Measurements from ENCODE around the gene CRYGN. TPM values are rescaled to one million over a fixed set of nuclear protein-coding genes. Genes with fewer than 3 reads are reported as not detected.

Gene CRYGN
- total and polyA plus RNA-seq, 2 experiments from 2014 or later: 0.59 to 1.5 TPM

- TF ChIP-seq CREB1 (CRISPR knock-in tag; IDR thresholded peaks at IDR 0.05; ENCODE audit: low read depth): no peak
- TF ChIP-seq REST (IDR thresholded peaks at IDR 0.05; ENCODE audit: unreplicated experiment): no peak
- TF ChIP-seq ZNF331 (CRISPR knock-in tag; IDR thresholded peaks at IDR 0.05; ENCODE audit: low read depth): no peak
- no peak for TF ChIP-seq EZH2 (IDR thresholded peaks at IDR 0.05; ENCODE audit: low read depth, unreplicated experiment)
These were observed 54.9 kb downstream of the CRYGN start (continued) for GRCh38 chr7:151384776-151385625.

DNA sequence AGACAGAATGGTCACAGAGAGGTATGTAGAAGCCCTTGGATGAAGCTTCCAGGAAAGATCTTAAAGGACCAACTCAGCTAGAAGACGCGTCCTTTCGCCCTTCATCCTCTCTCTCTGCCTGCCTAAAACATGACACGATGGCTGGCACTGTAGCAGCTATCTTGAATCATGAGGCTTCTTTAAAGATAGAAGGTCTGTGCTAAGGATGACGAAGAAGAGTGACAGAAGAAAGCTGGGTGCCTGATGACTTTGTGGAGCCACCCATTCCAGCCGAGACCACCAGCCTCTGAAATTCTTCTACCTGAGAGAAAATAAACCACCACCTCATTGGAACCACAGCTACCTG is 55.6 kb downstream of the CRYGN start:
- Histone ChIP-seq H3K79me2 (replicated peaks; ENCODE audit: insufficient read depth) (no peaks in the 10 kb centered on the region), H3K27me3 (ENCODE audit: insufficient read depth) (peaks cover 26% of the 10 kb centered on the region), H3K36me3 (ENCODE audit: insufficient read depth) (no peaks in the 10 kb centered on the region; the same call in 1 of the 2 replicates), H3K27ac (ENCODE audit: low read depth) (no peak overlapping the region), H4K20me1 (replicated peaks; ENCODE audit: insufficient read depth) (no peaks in the 10 kb centered on the region), H3F3A (replicated peaks; ENCODE audit: low read depth) (peaks cover 12% of the 10 kb centered on the region; the same call in 1 of the 2 replicates), H3K9me2 (ENCODE audit: insufficient read depth) (no peaks in the 10 kb centered on the region), H2AFZ (no peak overlapping the region), H3K4me3 (no peak overlapping the region), H3K4me2 (no peak overlapping the region), H3K4me1 (ENCODE audit: insufficient read depth) (peaks cover 18% of the 10 kb centered on the region)
- H3K36me3 Mint-ChIP-seq (ENCODE audit: low read depth): peaks cover 4% of the 10 kb centered on the region; the same call in 1 of the 3 replicates
- H3K4me1 Mint-ChIP-seq: peaks cover 18% of the 10 kb centered on the region
- no peaks in the 10 kb centered on the region for H3K9me3 Mint-ChIP-seq
- no peak overlapping the region for H3K4me3 Mint-ChIP-seq
- H3K27ac Mint-ChIP-seq: no peak overlapping the region
- peaks cover 29% of the 10 kb centered on the region for H3K27me3 Mint-ChIP-seq (ENCODE audit: insufficient read depth, low read depth, poor library complexity)
- no peak for ATAC-seq
- no peak for DNase-seq (ENCODE audit: low spot score)
- TF ChIP-seq NANOG (IDR thresholded peaks at IDR 0.05; ENCODE audit: borderline replicate concordance) (no peak), CTCF (conservative IDR thresholded peaks at IDR 0.05; ENCODE audit: low read depth in 2 of 2) (no peak), ZNF114 (CRISPR knock-in tag; IDR thresholded peaks at IDR 0.05) (no peak), JUNB (IDR thresholded peaks at IDR 0.05; ENCODE audit: unreplicated experiment) (no peak), ZNF331 (CRISPR knock-in tag; IDR thresholded peaks at IDR 0.05; ENCODE audit: low read depth) (no peak), POLR2AphosphoS5 (IDR thresholded peaks at IDR 0.05; ENCODE audit: low read depth) (no peak), REST (IDR thresholded peaks at IDR 0.05; ENCODE audit: unreplicated experiment) (no peak), EZH2 (IDR thresholded peaks at IDR 0.05; ENCODE audit: low read depth, unreplicated experiment) (no peak), CREB1 (CRISPR knock-in tag; IDR thresholded peaks at IDR 0.05; ENCODE audit: low read depth) (no peak)
- TF ChIP-seq, protein P1, sequence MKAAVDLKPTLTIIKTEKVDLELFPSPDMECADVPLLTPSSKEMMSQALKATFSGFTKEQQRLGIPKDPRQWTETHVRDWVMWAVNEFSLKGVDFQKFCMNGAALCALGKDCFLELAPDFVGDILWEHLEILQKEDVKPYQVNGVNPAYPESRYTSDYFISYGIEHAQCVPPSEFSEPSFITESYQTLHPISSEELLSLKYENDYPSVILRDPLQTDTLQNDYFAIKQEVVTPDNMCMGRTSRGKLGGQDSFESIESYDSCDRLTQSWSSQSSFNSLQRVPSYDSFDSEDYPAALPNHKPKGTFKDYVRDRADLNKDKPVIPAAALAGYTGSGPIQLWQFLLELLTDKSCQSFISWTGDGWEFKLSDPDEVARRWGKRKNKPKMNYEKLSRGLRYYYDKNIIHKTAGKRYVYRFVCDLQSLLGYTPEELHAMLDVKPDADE (IDR thresholded peaks at IDR 0.05): no peak

Measured in GM23338 (cell line).